Fibroblast of lung (primary cell): ENCODE data around the gene GRWD1. TPM values are rescaled to one million over a fixed set of nuclear protein-coding genes. Genes with fewer than 3 reads are reported as not detected.

Experiments used
- DNase-seq, 2 donors: peaks; one replicate each; pipeline versions ENCODE4 v3.0.0 to v3.0.0-alpha.2; 2010; ENCODE audit warnings: low read depth in 2 of 2
- H2AFZ ChIP-seq: 2 replicates; pipeline ENCODE4 v1.5.1; 2012; ENCODE audit warnings: low read length, control low read depth, inconsistent platforms
- H3K27ac ChIP-seq: 2 replicates; pipeline ENCODE4 v1.5.1; 2011; ENCODE audit warnings: low read length, control low read depth; ENCODE audit not compliant: insufficient read depth
- H3K27me3 ChIP-seq: 2 replicates; pipeline ENCODE4 v1.5.1; 2011; ENCODE audit warnings: mild to moderate bottlenecking, low read length; ENCODE audit not compliant: control insufficient read depth, insufficient read depth
- H3K36me3 ChIP-seq: 2 replicates; pipeline ENCODE4 v1.5.1; 2011; ENCODE audit warnings: low read length; ENCODE audit not compliant: control insufficient read depth, insufficient read depth
- H3K4me1 ChIP-seq: 2 replicates; pipeline ENCODE4 v1.5.1; 2011; ENCODE audit warnings: low read length; ENCODE audit not compliant: control insufficient read depth, insufficient read depth; ENCODE audit errors: extremely low read depth
- H3K4me2 ChIP-seq: 2 replicates; pipeline ENCODE4 v1.5.1; 2011; ENCODE audit warnings: low read length, control low read depth; ENCODE audit not compliant: insufficient read depth; ENCODE audit errors: extremely low read depth
- H3K4me3 ChIP-seq, 4 experiments: fragments of 200-600 bp in 1 of 4; sonication (generic) in 1 of 4; replicated peaks in 1 of 4; 2 replicates each; pipeline ENCODE4 v1.5.1; 2011 to 2016; ENCODE audit warnings: low read length in 4 of 4, low read depth in 3 of 4, mild to moderate bottlenecking in 3 of 4, control low read depth in 2 of 4, inconsistent platforms in 1 of 4, mixed read lengths in 1 of 4; ENCODE audit not compliant: insufficient read depth in 1 of 4; ENCODE audit errors: control extremely low read depth in 1 of 4
- H3K79me2 ChIP-seq: 2 replicates; pipeline ENCODE4 v1.5.1; 2012; ENCODE audit warnings: mild to moderate bottlenecking, low read length, inconsistent platforms; ENCODE audit not compliant: control insufficient read depth, insufficient read depth
- H3K9ac ChIP-seq: 2 replicates; pipeline ENCODE4 v1.5.1; 2011; ENCODE audit warnings: mild to moderate bottlenecking, low read length, control low read depth; ENCODE audit not compliant: insufficient read depth
- H3K9me3 ChIP-seq: 2 replicates; pipeline ENCODE4 v1.5.1; 2012; ENCODE audit warnings: low read depth, low read length; ENCODE audit not compliant: control insufficient read depth, insufficient read depth
- H4K20me1 ChIP-seq: 2 replicates; pipeline ENCODE4 v1.5.1; 2011; ENCODE audit warnings: low read length; ENCODE audit not compliant: control insufficient read depth, insufficient read depth; ENCODE audit errors: extremely low read depth
- EZH2 ChIP-seq: IDR thresholded peaks from 2 replicates; pipeline ENCODE4 v1.5.1; 2012; ENCODE audit warnings: low read length, control low read depth, mild to moderate bottlenecking; ENCODE audit errors: missing control alignments
- polyA plus RNA-seq, 2 donors: library from polyadenylated mRNA; depleted of rRNA in 1 of 2; stranded (reverse) in 1 of 2; unstranded in 1 of 2; fragments of >200 nt; gene quantifications; 2 replicates each; pipeline ENCODE4 v1.2.1, GENCODE V29; 2011 to 2012; ENCODE audit warnings: missing spikeins in 1 of 2
- total RNA-seq: library from RNA; depleted of rRNA; stranded (reverse); fragments of >200 nt; gene quantifications from 2 replicates; pipeline ENCODE4 v1.2.1, GENCODE V29; 2014
- TF ChIP-seq, protein P1 (sequence below), 2 donors: IDR thresholded peaks in 1 of 2; conservative IDR thresholded peaks in 1 of 2; 1 replicate in 1 of 2; 2 replicates in 1 of 2; pipeline ENCODE4 v1.5.1; 2011 to 2012; ENCODE audit warnings: low read length in 2 of 2, control low read depth in 1 of 2, inconsistent platforms in 1 of 2, low read depth in 1 of 2, mild to moderate bottlenecking in 1 of 2

Gene GRWD1
- total and polyA plus RNA-seq, 2 donors (not counting 1 experiment from before 2014, with no cell fraction given), result 9.1 to 14.7 TPM

DNA sequence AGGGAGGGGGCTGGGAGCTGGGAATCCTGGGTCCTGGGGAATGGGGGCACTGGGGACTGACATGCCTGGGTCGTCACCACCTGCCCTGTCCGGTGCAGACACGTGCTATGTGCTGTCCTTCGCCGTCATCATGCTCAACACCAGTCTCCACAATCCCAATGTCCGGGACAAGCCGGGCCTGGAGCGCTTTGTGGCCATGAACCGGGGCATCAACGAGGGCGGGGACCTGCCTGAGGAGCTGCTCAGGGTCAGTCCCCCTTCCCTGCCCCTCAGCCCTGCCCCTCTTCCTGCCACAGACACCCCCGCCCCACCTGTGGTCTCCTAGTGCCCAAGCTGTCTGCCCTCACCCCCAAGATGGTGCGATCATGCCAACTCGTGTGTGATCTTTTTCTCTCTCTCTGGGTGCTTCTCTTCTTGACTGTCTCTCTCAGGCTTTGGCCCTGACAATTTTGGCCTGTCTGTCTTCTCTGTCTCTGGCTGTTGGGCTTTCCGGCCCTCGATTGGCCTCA is 28.4 kb downstream of the GRWD1 start:
- DNase-seq, result no peak
- no peaks in the 10 kb centered on the region for H3K9me3 ChIP-seq
- TF ChIP-seq EZH2, result no peak
- TF ChIP-seq, protein P1, sequence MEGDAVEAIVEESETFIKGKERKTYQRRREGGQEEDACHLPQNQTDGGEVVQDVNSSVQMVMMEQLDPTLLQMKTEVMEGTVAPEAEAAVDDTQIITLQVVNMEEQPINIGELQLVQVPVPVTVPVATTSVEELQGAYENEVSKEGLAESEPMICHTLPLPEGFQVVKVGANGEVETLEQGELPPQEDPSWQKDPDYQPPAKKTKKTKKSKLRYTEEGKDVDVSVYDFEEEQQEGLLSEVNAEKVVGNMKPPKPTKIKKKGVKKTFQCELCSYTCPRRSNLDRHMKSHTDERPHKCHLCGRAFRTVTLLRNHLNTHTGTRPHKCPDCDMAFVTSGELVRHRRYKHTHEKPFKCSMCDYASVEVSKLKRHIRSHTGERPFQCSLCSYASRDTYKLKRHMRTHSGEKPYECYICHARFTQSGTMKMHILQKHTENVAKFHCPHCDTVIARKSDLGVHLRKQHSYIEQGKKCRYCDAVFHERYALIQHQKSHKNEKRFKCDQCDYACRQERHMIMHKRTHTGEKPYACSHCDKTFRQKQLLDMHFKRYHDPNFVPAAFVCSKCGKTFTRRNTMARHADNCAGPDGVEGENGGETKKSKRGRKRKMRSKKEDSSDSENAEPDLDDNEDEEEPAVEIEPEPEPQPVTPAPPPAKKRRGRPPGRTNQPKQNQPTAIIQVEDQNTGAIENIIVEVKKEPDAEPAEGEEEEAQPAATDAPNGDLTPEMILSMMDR (conservative IDR thresholded peaks at IDR 0.05 in 1 of 2, IDR thresholded peaks at IDR 0.05 in 1 of 2; ENCODE audit: low read depth in 1 of 2, low read length in 2 of 2), result no peak
- H3K4me1 ChIP-seq, result peaks cover 8% of the 10 kb centered on the region
- H3K4me2 ChIP-seq, result no peak overlapping the region
- no peak overlapping the region for H3K9ac ChIP-seq
- H4K20me1 ChIP-seq, result no peaks in the 10 kb centered on the region
- H3K27me3 ChIP-seq, result no peaks in the 10 kb centered on the region
- H3K79me2 ChIP-seq, result peaks cover 17% of the 10 kb centered on the region
- no peak overlapping the region for H2AFZ ChIP-seq
- H3K36me3 ChIP-seq, result peaks cover 38% of the 10 kb centered on the region
- no peak overlapping the region for H3K4me3 ChIP-seq
- H3K27ac ChIP-seq, result no peak overlapping the region

DNA sequence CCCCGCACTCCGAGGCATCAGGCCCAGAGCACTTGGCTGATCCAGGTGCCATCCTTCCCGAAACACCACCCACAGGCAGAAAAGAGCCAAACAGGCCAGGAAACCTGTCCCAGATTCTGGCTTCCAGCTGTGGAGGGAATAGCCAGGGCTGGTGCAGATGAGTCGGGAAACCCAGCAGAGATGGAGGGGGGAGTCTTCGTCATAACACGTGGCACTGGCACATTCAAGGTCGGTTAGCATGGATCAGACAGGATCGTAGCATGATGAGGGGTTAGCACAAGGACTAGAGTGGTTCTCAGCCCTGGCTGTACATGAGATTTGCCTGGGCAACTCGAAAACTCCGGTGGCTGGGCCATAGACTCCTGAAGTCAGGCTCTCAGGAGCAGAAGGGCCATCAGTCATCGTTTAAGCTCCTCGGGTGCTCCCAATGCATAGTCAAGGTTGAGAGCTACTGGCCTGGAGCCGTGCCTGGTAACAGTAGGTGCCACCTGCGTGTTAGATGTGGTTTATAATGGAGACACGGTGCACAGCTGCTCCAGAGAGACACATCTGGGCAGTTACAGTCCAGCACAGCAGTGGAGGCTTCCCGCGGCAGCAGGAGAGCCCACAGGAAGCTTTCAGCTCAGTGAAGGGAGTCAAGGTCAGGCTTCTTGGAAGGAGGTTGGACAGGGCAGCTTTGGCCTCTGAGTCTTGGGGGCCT is 29.7 kb downstream of the GRWD1 start:
- H3K27me3 ChIP-seq, result no peaks in the 10 kb centered on the region
- H3K4me1 ChIP-seq, result peaks cover 10% of the 10 kb centered on the region
- DNase-seq, result no peak
- H3K9ac ChIP-seq, result no peak overlapping the region
- no peak overlapping the region for H2AFZ ChIP-seq
- H3K9me3 ChIP-seq, result no peaks in the 10 kb centered on the region
- no peak overlapping the region for H3K4me2 ChIP-seq
- no peaks in the 10 kb centered on the region for H4K20me1 ChIP-seq
- H3K27ac ChIP-seq, result no peak overlapping the region
- TF ChIP-seq, protein P1 (conservative IDR thresholded peaks at IDR 0.05 in 1 of 2, IDR thresholded peaks at IDR 0.05 in 1 of 2; ENCODE audit: low read depth in 1 of 2, low read length in 2 of 2), result no peak
- no peak for TF ChIP-seq EZH2
- H3K36me3 ChIP-seq, result peaks cover 35% of the 10 kb centered on the region
- H3K79me2 ChIP-seq, result peaks cover 8% of the 10 kb centered on the region
- H3K4me3 ChIP-seq, result no peak overlapping the region

DNA sequence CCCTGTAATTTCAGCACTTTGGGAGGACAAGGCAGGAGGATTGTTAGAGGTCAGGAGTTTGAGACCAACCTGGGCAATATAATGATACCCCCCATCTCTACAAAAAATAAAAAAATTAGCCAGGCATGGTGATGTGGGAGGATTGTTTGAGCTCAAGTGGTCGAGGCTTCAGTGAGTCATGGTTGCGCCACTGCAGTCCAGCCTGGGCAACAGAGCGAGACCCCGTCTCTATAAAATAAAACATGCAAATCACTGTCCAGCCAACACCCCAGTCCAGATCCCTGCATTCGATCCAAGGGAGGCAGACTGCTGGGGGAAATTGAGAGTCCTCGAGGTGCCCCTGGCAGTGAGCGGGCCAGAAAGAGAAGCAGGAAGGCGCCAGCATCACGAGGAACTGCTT is 30.4 kb downstream of the GRWD1 start:
- H3K4me3 ChIP-seq, result no peak overlapping the region
- no peak overlapping the region for H3K4me2 ChIP-seq
- no peaks in the 10 kb centered on the region for H3K9me3 ChIP-seq
- no peak overlapping the region for H3K27ac ChIP-seq
- peaks cover 30% of the 10 kb centered on the region for H3K36me3 ChIP-seq
- peaks cover 3% of the 10 kb centered on the region for H3K79me2 ChIP-seq
- TF ChIP-seq EZH2, result no peak
- TF ChIP-seq, protein P1 (conservative IDR thresholded peaks at IDR 0.05 in 1 of 2, IDR thresholded peaks at IDR 0.05 in 1 of 2; ENCODE audit: low read depth in 1 of 2, low read length in 2 of 2), result no peak
- H3K27me3 ChIP-seq, result no peaks in the 10 kb centered on the region
- DNase-seq, result no peak
- H2AFZ ChIP-seq, result no peak overlapping the region
- H4K20me1 ChIP-seq, result no peaks in the 10 kb centered on the region
- no peak overlapping the region for H3K9ac ChIP-seq
- peaks cover 13% of the 10 kb centered on the region for H3K4me1 ChIP-seq
